Bronchial epithelial cell (primary cell): Measurements from ENCODE around the gene ROBO3. TPM values are rescaled to one million over a fixed set of nuclear protein-coding genes. Genes with fewer than 3 reads are reported as not detected.

Experiments
- DNase-seq: peaks from one replicate; pipeline ENCODE4 v3.0.0-alpha.2; 2010; ENCODE audit warnings: low read depth
- FAIRE-seq: peaks from 2 replicates; lab custom pipeline; 2011; peaks lifted over from hg19 to GRCh38; lab: Jason Lieb, UNC
- H3K27me3 ChIP-seq: 2 replicates; pipeline ENCODE4 v1.5.1; 2011; ENCODE audit warnings: low read length; ENCODE audit not compliant: control insufficient read depth, insufficient read depth
- H3K36me3 ChIP-seq: 2 replicates; pipeline ENCODE4 v1.5.1; 2011; ENCODE audit warnings: low read length; ENCODE audit not compliant: control insufficient read depth, insufficient read depth
- H3K4me3 ChIP-seq: 2 replicates; pipeline ENCODE4 v1.5.1; 2011; ENCODE audit warnings: mild to moderate bottlenecking, low read depth, low read length, control low read depth
- total RNA-seq: library from RNA; depleted of rRNA; stranded (reverse); fragments of >200 nt; gene quantifications from 2 replicates; pipeline ENCODE4 v1.2.1, GENCODE V29; 2014
- TF ChIP-seq, protein P1 (sequence below): IDR thresholded peaks from 2 replicates; pipeline ENCODE4 v1.5.1; 2011; ENCODE audit warnings: mild to moderate bottlenecking, moderate library complexity, low read length, control low read depth, inconsistent platforms; ENCODE audit not compliant: insufficient read depth, severe bottlenecking

ROBO3 gene
- 29.5 and 30.2 TPM in 2 replicates for total RNA-seq

GRCh38 chr11:124865181-124865901 is at the start of gene ROBO3:
ROBO3 (plus strand) TSS chr11:124865432; CDS start chr11:124865578, 146 bp downstream.
- FAIRE-seq = no peak
- Histone ChIP-seq H3K27me3 (peaks cover 73% of the 10 kb centered on the region), H3K4me3 (no peak within 1 kb of the TSS), H3K36me3 (no peaks in the 10 kb centered on the region)
- TF ChIP-seq, protein P1, sequence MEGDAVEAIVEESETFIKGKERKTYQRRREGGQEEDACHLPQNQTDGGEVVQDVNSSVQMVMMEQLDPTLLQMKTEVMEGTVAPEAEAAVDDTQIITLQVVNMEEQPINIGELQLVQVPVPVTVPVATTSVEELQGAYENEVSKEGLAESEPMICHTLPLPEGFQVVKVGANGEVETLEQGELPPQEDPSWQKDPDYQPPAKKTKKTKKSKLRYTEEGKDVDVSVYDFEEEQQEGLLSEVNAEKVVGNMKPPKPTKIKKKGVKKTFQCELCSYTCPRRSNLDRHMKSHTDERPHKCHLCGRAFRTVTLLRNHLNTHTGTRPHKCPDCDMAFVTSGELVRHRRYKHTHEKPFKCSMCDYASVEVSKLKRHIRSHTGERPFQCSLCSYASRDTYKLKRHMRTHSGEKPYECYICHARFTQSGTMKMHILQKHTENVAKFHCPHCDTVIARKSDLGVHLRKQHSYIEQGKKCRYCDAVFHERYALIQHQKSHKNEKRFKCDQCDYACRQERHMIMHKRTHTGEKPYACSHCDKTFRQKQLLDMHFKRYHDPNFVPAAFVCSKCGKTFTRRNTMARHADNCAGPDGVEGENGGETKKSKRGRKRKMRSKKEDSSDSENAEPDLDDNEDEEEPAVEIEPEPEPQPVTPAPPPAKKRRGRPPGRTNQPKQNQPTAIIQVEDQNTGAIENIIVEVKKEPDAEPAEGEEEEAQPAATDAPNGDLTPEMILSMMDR = no peak
- DNase-seq = no peak

DNA sequence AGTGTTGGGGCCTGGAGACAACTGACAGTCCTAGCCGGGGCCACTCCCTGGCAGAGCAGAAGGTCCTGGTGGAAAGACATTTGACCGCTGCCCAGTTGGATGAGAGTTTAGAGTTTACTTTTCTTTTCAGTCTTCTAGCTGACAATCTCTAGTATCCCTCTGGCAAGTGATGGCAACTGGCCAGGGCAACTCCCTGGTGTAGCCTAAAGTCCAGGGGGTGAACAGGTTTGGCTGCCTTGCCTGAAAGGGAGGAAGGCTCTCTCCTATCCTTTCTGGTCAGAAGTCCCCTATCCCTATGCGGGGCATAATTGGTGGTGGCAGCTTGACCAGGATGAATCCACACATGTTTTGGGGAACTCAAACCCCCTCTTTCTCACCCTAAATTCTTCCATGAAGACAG is 48.2 kb upstream of the ROBO3 start:
- H3K27me3 ChIP-seq = peaks cover 1% of the 10 kb centered on the region
- TF ChIP-seq, protein P1 = no peak
- FAIRE-seq (no peak), DNase-seq (no peak)
- no peak overlapping the region for H3K4me3 ChIP-seq
- H3K36me3 ChIP-seq = no peaks in the 10 kb centered on the region

DNA sequence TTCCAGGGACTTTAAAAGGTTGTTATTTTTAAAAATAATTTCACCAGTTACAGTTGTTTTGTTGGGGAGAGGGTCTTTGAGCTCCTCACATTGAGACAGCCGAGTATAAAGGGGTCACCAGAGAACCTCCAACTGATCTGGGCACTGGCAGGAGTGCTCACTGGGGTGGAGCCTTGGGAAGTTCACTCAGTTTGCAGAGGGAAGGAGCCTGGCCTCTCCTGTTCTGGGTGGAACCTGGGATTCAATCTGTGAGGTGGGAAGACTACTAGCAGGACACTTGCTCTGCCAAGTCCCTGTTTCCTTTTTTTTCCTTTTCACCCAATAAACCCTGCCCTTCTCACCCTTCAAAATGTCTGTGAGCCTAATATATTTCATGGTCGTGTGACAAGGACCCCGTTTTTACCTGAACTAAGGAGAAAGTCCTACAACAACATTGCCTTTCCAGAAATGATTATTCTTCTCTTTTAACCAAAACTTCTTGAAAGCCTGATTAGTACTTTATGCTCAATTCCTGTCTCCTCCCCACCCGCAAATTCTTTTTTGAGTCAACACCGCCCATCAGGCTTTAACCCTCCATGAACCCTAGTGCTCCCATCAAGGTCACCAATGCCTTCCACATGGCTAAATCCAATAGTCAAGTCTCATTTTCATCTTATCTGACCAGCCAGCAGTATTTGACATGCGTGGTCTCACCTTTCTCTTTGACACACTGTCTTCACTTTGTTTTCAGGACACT is 43.1 kb upstream of the ROBO3 start:
- Histone ChIP-seq H3K27me3 (peaks cover 1% of the 10 kb centered on the region), H3K4me3 (no peak overlapping the region), H3K36me3 (no peaks in the 10 kb centered on the region)
- FAIRE-seq = no peak
- TF ChIP-seq, protein P1 = no peak
- no peak for DNase-seq

DNA sequence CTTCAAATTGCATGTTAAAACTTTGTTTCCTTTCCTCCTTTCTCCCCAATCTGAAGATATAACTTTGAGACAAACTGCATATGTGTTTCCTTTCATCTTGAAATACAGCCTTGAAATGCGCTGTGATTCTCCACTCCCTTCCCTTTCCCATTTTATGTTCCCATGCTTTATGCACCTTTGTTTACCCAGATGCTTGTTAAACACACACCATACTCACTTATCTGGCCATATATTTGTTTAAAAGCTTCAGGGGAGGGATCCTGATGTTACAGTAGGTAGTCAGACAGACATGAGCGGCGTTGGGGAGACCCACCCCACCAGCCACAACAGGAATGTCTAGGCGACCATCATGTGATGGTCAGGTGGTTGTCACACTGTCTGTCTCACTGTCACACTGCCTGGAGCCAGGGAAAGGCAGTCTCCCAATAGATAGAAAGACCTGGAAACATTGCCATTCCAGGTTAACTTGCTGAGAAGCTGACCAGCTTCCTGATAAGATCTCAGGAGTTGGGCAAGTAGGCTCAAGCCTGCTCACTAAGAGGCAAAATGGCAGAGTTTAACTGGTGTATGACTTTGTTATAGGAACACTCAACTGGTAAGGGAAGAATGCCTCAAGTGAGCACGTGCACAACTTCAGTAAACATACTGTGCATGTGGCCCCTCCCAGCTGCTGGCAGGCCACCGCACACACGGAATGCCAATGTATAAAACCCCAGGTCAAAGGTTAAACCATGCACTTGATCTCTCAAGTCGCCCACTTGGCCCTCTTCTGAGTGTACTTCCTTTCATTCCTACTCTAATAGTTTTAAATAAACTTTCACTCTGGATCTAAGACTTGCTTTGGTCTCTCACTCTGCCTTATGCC is 41.5 kb upstream of the ROBO3 start:
- H3K4me3 ChIP-seq = no peak overlapping the region
- no peak for FAIRE-seq
- H3K36me3 ChIP-seq = no peaks in the 10 kb centered on the region
- H3K27me3 ChIP-seq = no peaks in the 10 kb centered on the region
- TF ChIP-seq, protein P1 = no peak
- no peak for DNase-seq

GRCh38 chr11:124825876-124826275 is 39.4 kb upstream of the ROBO3 start:
- no peak for DNase-seq
- no peaks in the 10 kb centered on the region for H3K36me3 ChIP-seq
- peaks cover 2% of the 10 kb centered on the region for H3K27me3 ChIP-seq
- no peak overlapping the region for H3K4me3 ChIP-seq
- TF ChIP-seq, protein P1 = no peak
- peak; percentile 81 for FAIRE-seq
